ENCODE results near the gene SFT2D3. TPM values are rescaled to one million over a fixed set of nuclear protein-coding genes. Genes with fewer than 3 reads are reported as not detected.

Gene SFT2D3
- total and polyA plus RNA-seq, 4 donors = 2.4 to 4.9 (median 4.7) TPM; not detected in 1

- no peak for TF ChIP-seq YY1 (IDR thresholded peaks at IDR 0.05)
These were observed 26.8 kb upstream of the SFT2D3 start (continued) for GRCh38 chr2:127674241-127675209.

- H3K9me3 ChIP-seq (ENCODE audit: control insufficient read depth in 4 of 4, low read length in 3 of 4) = no peaks in the 10 kb centered on the region
These were observed 25.7 kb upstream of the SFT2D3 start, which contains the start of gene LIMS2 for GRCh38 chr2:127675331-127676261. LIMS2 (minus strand) TSS chr2:127675530; CDS start chr2:127675024, 506 bp downstream.

More at GRCh38 chr2:127675331-127676261, 25.7 kb upstream of the SFT2D3 start, which contains the start of gene LIMS2:
- WGBS = 2% methylated on average over 56 of the region's 56 CpGs
- peak; percentile 39 for DNase-seq (ENCODE audit: low spot score)
- no peaks in the 10 kb centered on the region for H3K27me3 ChIP-seq (ENCODE audit: control insufficient read depth in 4 of 4, insufficient read depth in 4 of 4, low read length in 3 of 4)
- TF ChIP-seq EGR1 (IDR thresholded peaks at IDR 0.05; ENCODE audit: low read depth in 2 of 2) = no peak
- TF ChIP-seq RAD21 (IDR thresholded peaks at IDR 0.05) = peak; percentile 62 to 72
- TF ChIP-seq SP1 (IDR thresholded peaks at IDR 0.05) = no peak
- TF ChIP-seq REST (IDR thresholded peaks at IDR 0.05) = no peak
- no peak for TF ChIP-seq FOXA1 (IDR thresholded peaks at IDR 0.05)
- TF ChIP-seq CTCF (IDR thresholded peaks at IDR 0.05; ENCODE audit: low read depth, low read length, missing input control) = peak; percentile 34
- no peak for TF ChIP-seq ZBTB33 (IDR thresholded peaks at IDR 0.05)
- no peaks in the 10 kb centered on the region for H3K36me3 ChIP-seq (ENCODE audit: control insufficient read depth in 4 of 4, insufficient read depth in 3 of 4, low read depth in 1 of 4, low read length in 3 of 4)
- H3K27ac ChIP-seq (ENCODE audit: low read depth in 1 of 2, low read length in 2 of 2) = peak within 1 kb of the TSS; percentile 31 to 73
- peak within 1 kb of the TSS in 1 of 2 donors; percentile 28 for H3K9ac ChIP-seq (ENCODE audit: low read depth in 1 of 2, low read length in 2 of 2)
- H3K4me3 ChIP-seq (ENCODE audit: low read depth in 1 of 3, low read length in 3 of 3) = peak within 1 kb of the TSS; percentile 65 to 85 (median 68)
- peaks cover 2 to 25% (median 16%) of the 10 kb centered on the region in 4 donors for H3K4me1 ChIP-seq (ENCODE audit: control insufficient read depth in 4 of 4, insufficient read depth in 4 of 4, low read length in 3 of 4)
